Adrenal gland (tissue), 12 donors: ENCODE data around the gene TRAF2. TPM values are rescaled to one million over a fixed set of nuclear protein-coding genes. Genes with fewer than 3 reads are reported as not detected.

Source experiments
- DNase-seq, 7 donors: peaks; one replicate each; pipeline ENCODE4 v3.0.0-alpha.2; 2019 to 2020
- H3K27ac ChIP-seq, 5 donors: fragments of 200-600 bp; sonication (generic) in 4 of 5; 1 replicate in 3 of 5; 2 replicates in 2 of 5; pipeline versions ENCODE4 v1.5.1 to v1.8.0; 2016 to 2020; ENCODE audit warnings: mild to moderate bottlenecking in 1 of 5
- H3K27me3 ChIP-seq: fragments of 200-600 bp; 2 replicates; pipeline ENCODE4 v1.8.0; 2021
- H3K36me3 ChIP-seq, 2 donors: fragments of 200-600 bp; replicated peaks in 1 of 2; 1 replicate in 1 of 2; 2 replicates in 1 of 2; pipeline versions ENCODE4 v1.5.1 to v1.8.0; 2018 to 2022
- H3K4me1 ChIP-seq, 2 donors: fragments of 200-600 bp; replicated peaks in 1 of 2; 1 replicate in 1 of 2; 2 replicates in 1 of 2; pipeline versions ENCODE4 v1.5.1 to v1.8.0; 2018 to 2021
- H3K4me3 ChIP-seq, 4 donors: fragments of 200-600 bp; sonication (generic) in 3 of 4; one replicate each; pipeline ENCODE4 v1.5.1; 2016 to 2018
- H3K9me3 ChIP-seq, 3 donors: fragments of 200-600 bp; sonication (generic) in 1 of 3; replicated peaks in 1 of 3; 1 replicate in 2 of 3; 2 replicates in 1 of 3; pipeline versions ENCODE4 v1.5.1 to v1.8.0; 2016 to 2021
- CTCF ChIP-seq, 6 experiments: fragments of 450-650 bp in 4 of 6; fragments of 200-600 bp in 2 of 6; sonication (generic) in 1 of 6; IDR thresholded peaks; 1 replicate in 5 of 6; 2 replicates in 1 of 6; pipeline versions ENCODE4 v1.5.1 to v1.8.0; 2016 to 2021; ENCODE audit warnings: antibody characterized with exemption in 6 of 6, mild to moderate bottlenecking in 2 of 6, moderate library complexity in 1 of 6
- POLR2A ChIP-seq, 2 donors: fragments of 450-650 bp; IDR thresholded peaks; one replicate each; pipeline ENCODE4 v1.6.1; 2017; ENCODE audit warnings: antibody characterized with exemption in 2 of 2, mild to moderate bottlenecking in 2 of 2, moderate library complexity in 1 of 2
- WGBS, 4 donors: extraction: QIAGEN DNeasy Blood & Tissue Kit in 2 of 4; methylation state at CpG; one replicate each; pipeline versions ENCODE4 v1.1.5 to v1.1.7; 2013 to 2017; 5-methylcytosine and 5-hydroxymethylcytosine counted together
- intact Hi-C, 2 donors: fragments of 100-400 bp; cut with DNase I; formaldehyde crosslinking; loops; one replicate each; pipeline versions ENCODE4 v1.14.1 to v1.15.0; 2022 to 2023
- polyA plus RNA-seq, 3 donors: library from polyadenylated mRNA; stranded (reverse); fragments of 200-250 nt in 2 of 3; fragments of 350-450 nt in 1 of 3; fragmentation: Illumina TruSeq in 1 of 3; extraction: RNeasy Lipid Tissue Mini Kit (QIAGEN cat#74804) in 1 of 3; gene quantifications; one replicate each; pipeline ENCODE4 v1.2.3, GENCODE V29; 2013 to 2014
- total RNA-seq, 9 donors: library from RNA; depleted of rRNA in 4 of 9; stranded (reverse); fragments of >200 nt in 4 of 9; fragments of 120-200 nt in 1 of 9; fragmentation: NEBNext Ultra II Directional in 1 of 9; extraction: Animal tissue kit (Norgen Biotek cat#: 25700) in 1 of 9; gene quantifications; one replicate each; pipeline versions ENCODE4 v1.1.0 to v1.2.4, GENCODE V29; 2013 to 2023
- donor health status: healthy with polysubstance abuse.
- donor health status: Bipolar disorder and iron deficiency.
- donor health status: DM: yes; HTN: yes; CAD: no.
- donor health status: DM: no; HTN: no; CAD: no.
- donor health status: DM: no; HTN: no; CAD: no.
- donor health status: DM: yes; HTN: yes; CAD: no.

Gene TRAF2
- total and polyA plus RNA-seq, 12 donors = 3.4 to 24.7 (median 10.6) TPM

- intact Hi-C loops = loop anchor here (5.0 to 10.0 kb wide), 4 partner anchors 59 to 99 kb away; partner anchors contain the start of genes AJM1 (in 1 of the 2), FUT7 (in 1 of the 2), MAMDC4 (in 1 of the 2) and PHPT1 (in 1 of the 2)
- Histone ChIP-seq H3K27ac (peak overlapping the region; percentile 46 to 99 (median 85)), H3K27me3 (no peaks in the 10 kb centered on the region), H3K36me3 (peaks cover 0 to 40% of the 10 kb centered on the region in 2 donors), H3K4me1 (peaks cover 21 to 23% of the 10 kb centered on the region in 2 donors), H3K4me3 (peak overlapping the region; percentile 39 to 100 (median 74)), H3K9me3 (no peaks in the 10 kb centered on the region)
- 16 to 59% (median 16%) methylated on average over 9 to 61 of the region's 61 CpGs; no CpG with 5 or more reads in 1 of the 4 donors for WGBS, 4 donors
- TF ChIP-seq CTCF (IDR thresholded peaks at IDR 0.05) = no peak
- no peak for TF ChIP-seq POLR2A (IDR thresholded peaks at IDR 0.05)
- peak; percentile 48 to 71 (median 59) for DNase-seq
Measured at GRCh38 chr9:136943291-136944211, 57.2 kb downstream of the TRAF2 start.

GRCh38 chr9:136944212-136944518 is 57.8 kb downstream of the TRAF2 start:
- 0 to 1% (median 0%) methylated on average over 8 to 45 of the region's 45 CpGs; no CpG with 5 or more reads in 1 of the 4 donors for WGBS, 4 donors
- Histone ChIP-seq H3K9me3 (no peaks in the 10 kb centered on the region), H3K4me1 (peaks cover 24% of the 10 kb centered on the region in 2 donors), H3K4me3 (peak overlapping the region; percentile 39 to 100 (median 74)), H3K27ac (peak overlapping the region; percentile 46 to 99 (median 85)), H3K27me3 (no peaks in the 10 kb centered on the region), H3K36me3 (peaks cover 0 to 38% of the 10 kb centered on the region in 2 donors)
- intact Hi-C loops = loop anchor here (5.0 to 10.0 kb wide), 4 partner anchors 59 to 99 kb away; partner anchors contain the start of genes AJM1 (in 1 of the 2), FUT7 (in 1 of the 2), MAMDC4 (in 1 of the 2) and PHPT1 (in 1 of the 2)
- no peak for TF ChIP-seq POLR2A (IDR thresholded peaks at IDR 0.05)
- TF ChIP-seq CTCF (IDR thresholded peaks at IDR 0.05) = no peak
- peak in 4 of 7 donors; percentile 44 to 56 (median 49) for DNase-seq

- H3K4me3 ChIP-seq = peak within 1 kb of the TSS; percentile 39 to 100 (median 74)
- no peaks in the 10 kb centered on the region for H3K27me3 ChIP-seq
- peak; percentile 93 to 97 (median 95) for DNase-seq
- WGBS, 4 donors = 4 to 16% (median 9%) methylated on average over 17 to 74 of the region's 74 CpGs
- peaks cover 0 to 33% of the 10 kb centered on the region in 2 donors for H3K36me3 ChIP-seq
- H3K27ac ChIP-seq = peak within 1 kb of the TSS; percentile 46 to 99 (median 85)
- no peaks in the 10 kb centered on the region for H3K9me3 ChIP-seq
- intact Hi-C loops = loop anchor here (5.0 to 10.0 kb wide), 4 partner anchors 60 to 100 kb away; partner anchors contain the start of genes AJM1 (in 1 of the 2), FUT7 (in 1 of the 2), MAMDC4 (in 1 of the 2) and PHPT1 (in 1 of the 2)
- H3K4me1 ChIP-seq = peaks cover 26% of the 10 kb centered on the region in 2 donors
- TF ChIP-seq POLR2A (IDR thresholded peaks at IDR 0.05) (peak; percentile 78 to 82), CTCF (IDR thresholded peaks at IDR 0.05) (peak; percentile 85 to 100 (median 98))
Measured at GRCh38 chr9:136944519-136945332, 58.4 kb downstream of the TRAF2 start, which contains the start of the genes C8G and FBXW5. C8G (plus strand) TSS chr9:136945243; CDS start chr9:136945321, 78 bp downstream. FBXW5 (minus strand) TSS chr9:136944738; CDS start chr9:136944083, 655 bp downstream.
